GM23248 (cell line): ENCODE data around the gene EMP3. TPM values are rescaled to one million over a fixed set of nuclear protein-coding genes. Genes with fewer than 3 reads are reported as not detected.

Source experiments
- DNase-seq: peaks from one replicate; pipeline ENCODE4 v3.0.0-alpha.2; 2015
- H2AFZ ChIP-seq: fragments of 200-600 bp; sonication (generic); 2 replicates; pipeline ENCODE4 v1.6.1; 2016; ENCODE audit warnings: antibody characterized with exemption
- H3F3A ChIP-seq: fragments of 200-600 bp; sonication (generic); 2 replicates; pipeline ENCODE4 v1.6.1; 2016; ENCODE audit warnings: mild to moderate bottlenecking, antibody characterized with exemption, mixed run types; ENCODE audit not compliant: insufficient read depth
- H3K27ac ChIP-seq: fragments of 200-600 bp; sonication (generic); 2 replicates; pipeline ENCODE4 v1.5.1; 2016; ENCODE audit warnings: mild to moderate bottlenecking
- H3K27me3 ChIP-seq: fragments of 200-600 bp; sonication (generic); replicated peaks from 2 replicates; pipeline ENCODE4 v1.6.1; 2016; ENCODE audit warnings: mild to moderate bottlenecking; ENCODE audit not compliant: insufficient read depth
- H3K36me3 ChIP-seq: fragments of 200-600 bp; sonication (generic); 2 replicates; pipeline ENCODE4 v1.6.1; 2016; ENCODE audit warnings: low read depth, mild to moderate bottlenecking
- H3K4me1 ChIP-seq: fragments of 200-600 bp; sonication (generic); 2 replicates; pipeline ENCODE4 v1.6.1; 2016; ENCODE audit warnings: mild to moderate bottlenecking; ENCODE audit not compliant: insufficient read depth
- H3K4me2 ChIP-seq: fragments of 200-600 bp; sonication (generic); one replicate; pipeline ENCODE4 v1.6.1; 2016; ENCODE audit warnings: mild to moderate bottlenecking; ENCODE audit not compliant: unreplicated experiment
- H3K4me3 ChIP-seq: fragments of 200-600 bp; sonication (generic); 2 replicates; pipeline ENCODE4 v1.5.1; 2016; ENCODE audit warnings: mild to moderate bottlenecking
- H3K79me2 ChIP-seq: fragments of 200-600 bp; sonication (generic); 2 replicates; pipeline ENCODE4 v1.6.1; 2016; ENCODE audit warnings: mild to moderate bottlenecking; ENCODE audit not compliant: insufficient read depth
- H3K9ac ChIP-seq: fragments of 200-600 bp; sonication (generic); 2 replicates; pipeline ENCODE4 v1.6.1; 2016; ENCODE audit warnings: mild to moderate bottlenecking
- H3K9me2 ChIP-seq: fragments of 200-600 bp; sonication (generic); 2 replicates; pipeline ENCODE4 v1.6.1; 2016; ENCODE audit warnings: mixed run types, mild to moderate bottlenecking, moderate library complexity; ENCODE audit not compliant: insufficient read depth
- H3K9me3 ChIP-seq: fragments of 200-600 bp; sonication (generic); one replicate; pipeline ENCODE4 v1.6.1; 2017; ENCODE audit warnings: low read depth
- H4K20me1 ChIP-seq: fragments of 200-600 bp; sonication (generic); 2 replicates; pipeline ENCODE4 v1.6.0; 2016; ENCODE audit not compliant: insufficient read depth
- EZH2 ChIP-seq: fragments of 200-600 bp; sonication (generic); IDR thresholded peaks from 2 replicates; pipeline ENCODE4 v1.6.1; 2018; ENCODE audit warnings: antibody characterized with exemption, mild to moderate bottlenecking; ENCODE audit not compliant: insufficient read depth, poor library complexity, severe bottlenecking
- EZH2phosphoT487 ChIP-seq: fragments of 200-600 bp; sonication (generic); IDR thresholded peaks from 2 replicates; pipeline ENCODE4 v1.6.1; 2018; ENCODE audit warnings: antibody characterized with exemption, moderate library complexity, mild to moderate bottlenecking, low read depth; ENCODE audit not compliant: insufficient read depth
- WGBS, 2 experiments: methylation state at CpG; one replicate each; pipeline ENCODE4 v1.1.6; 2015 to 2017; ENCODE audit warnings: low lambda C conversion rate in 2 of 2, low coverage in 1 of 2; ENCODE audit errors: missing lambda C conversion rate in 2 of 2; 5-methylcytosine and 5-hydroxymethylcytosine counted together
- in situ Hi-C: fragments of 300-500 bp; cut with MboI; formaldehyde crosslinking; loops from 2 replicates; pipeline ENCODE4 v1.15.0; 2020
- polyA plus RNA-seq: library from polyadenylated mRNA; unstranded; fragments of >200 nt; fragmentation: Nextera tagmentation; extraction: Ambion mirVana; gene quantifications from 2 replicates; pipeline ENCODE4 v1.2.1, GENCODE V29; 2016
- total RNA-seq: library from RNA; depleted of rRNA; stranded (reverse); fragments of >200 nt; shearing (Covaris generic); gene quantifications from 2 replicates; pipeline ENCODE4 v1.2.3, GENCODE V29; 2014

Gene EMP3
- total and polyA plus RNA-seq, 2 experiments from 2014 or later: 196 to 716 TPM

GRCh38 chr19:48338253-48338755 lies 13.0 kb downstream of the EMP3 start:
- Histone ChIP-seq H3K9me3 (no peaks in the 10 kb centered on the region), H3K27me3 (no peaks in the 10 kb centered on the region), H3K9ac (no peak overlapping the region), H3K36me3 (no peaks in the 10 kb centered on the region), H3K4me1 (0 out of 2 replicates have a peak, but pooled peaks cover 3% of the 10 kb centered on the region), H3K4me3 (no peak overlapping the region), H3K4me2 (no peak overlapping the region), H3K79me2 (no peaks in the 10 kb centered on the region), H3K9me2 (no peaks in the 10 kb centered on the region), H4K20me1 (no peaks in the 10 kb centered on the region), H2AFZ (no peak overlapping the region), H3F3A (0 out of 2 replicates have a peak, but pooled peaks cover 9% of the 10 kb centered on the region), H3K27ac (no peak overlapping the region)
- WGBS, 2 experiments: 90 to 93% methylated on average over 14 of the region's 14 CpGs
- in situ Hi-C loops: no loop called here
- DNase-seq: no peak
- no peak for TF ChIP-seq EZH2phosphoT487
- no peak for TF ChIP-seq EZH2

- Histone ChIP-seq H2AFZ (no peak overlapping the region), H3K4me3 (no peak overlapping the region), H3K4me2 (no peak overlapping the region), H3K4me1 (no peaks in the 10 kb centered on the region), H3K27ac (no peak overlapping the region), H3F3A (0 out of 2 replicates have a peak, but pooled peaks cover 9% of the 10 kb centered on the region), H3K36me3 (no peaks in the 10 kb centered on the region), H3K27me3 (no peaks in the 10 kb centered on the region), H4K20me1 (no peaks in the 10 kb centered on the region), H3K9me2 (no peaks in the 10 kb centered on the region), H3K9ac (no peak overlapping the region), H3K79me2 (no peaks in the 10 kb centered on the region), H3K9me3 (no peaks in the 10 kb centered on the region)
- no peak for DNase-seq
- 89 to 93% methylated on average over 12 to 14 of the region's 14 CpGs for WGBS, 2 experiments
- TF ChIP-seq EZH2 (no peak), EZH2phosphoT487 (no peak)
- in situ Hi-C loops: no loop called here
These were observed 13.6 kb downstream of the EMP3 start for GRCh38 chr19:48338802-48339503.

- in situ Hi-C loops: no loop called here
- WGBS, 2 experiments: 86 to 89% methylated on average over 11 of the region's 11 CpGs
- H3K27me3 ChIP-seq: no peaks in the 10 kb centered on the region
- no peaks in the 10 kb centered on the region for H3K79me2 ChIP-seq
- H3K9ac ChIP-seq: no peak overlapping the region
- peak; percentile 38 for DNase-seq
- no peaks in the 10 kb centered on the region for H4K20me1 ChIP-seq
- H3K27ac ChIP-seq: no peak overlapping the region
- H3K36me3 ChIP-seq: no peaks in the 10 kb centered on the region
- H3K4me1 ChIP-seq: no peaks in the 10 kb centered on the region
- H3K9me3 ChIP-seq: no peaks in the 10 kb centered on the region
- no peak for TF ChIP-seq EZH2phosphoT487
- no peak for TF ChIP-seq EZH2
- no peaks in the 10 kb centered on the region for H3K9me2 ChIP-seq
- no peak overlapping the region for H3K4me3 ChIP-seq
- no peaks in the 10 kb centered on the region for H3F3A ChIP-seq
- H3K4me2 ChIP-seq: no peak overlapping the region
- H2AFZ ChIP-seq: no peak overlapping the region
These were observed 15.6 kb downstream of the EMP3 start for GRCh38 chr19:48340995-48341394.

GRCh38 chr19:48341515-48342413 lies 16.4 kb downstream of the EMP3 start:
- 87 to 90% methylated on average over 9 to 10 of the region's 10 CpGs for WGBS, 2 experiments
- Histone ChIP-seq H3K4me3 (no peak overlapping the region), H3K9me2 (no peaks in the 10 kb centered on the region), H2AFZ (no peak overlapping the region), H3K79me2 (no peaks in the 10 kb centered on the region), H4K20me1 (no peaks in the 10 kb centered on the region), H3K27me3 (no peaks in the 10 kb centered on the region), H3K9ac (no peak overlapping the region), H3F3A (no peaks in the 10 kb centered on the region), H3K4me2 (no peak overlapping the region), H3K27ac (no peak overlapping the region), H3K4me1 (no peaks in the 10 kb centered on the region), H3K36me3 (no peaks in the 10 kb centered on the region), H3K9me3 (no peaks in the 10 kb centered on the region)
- DNase-seq: no peak
- TF ChIP-seq EZH2 (no peak), EZH2phosphoT487 (no peak)
- in situ Hi-C loops: no loop called here
